Raji (cell line): ENCODE data around the gene ADGRE3.

ENCODE experiments used
- POLR2A ChIP-seq: IDR thresholded peaks from 2 replicates; pipeline ENCODE4 v1.6.1; 2011; ENCODE audit warnings: low read depth, low read length, control low read depth; ENCODE audit not compliant: insufficient read depth

Gene ADGRE3

DNA sequence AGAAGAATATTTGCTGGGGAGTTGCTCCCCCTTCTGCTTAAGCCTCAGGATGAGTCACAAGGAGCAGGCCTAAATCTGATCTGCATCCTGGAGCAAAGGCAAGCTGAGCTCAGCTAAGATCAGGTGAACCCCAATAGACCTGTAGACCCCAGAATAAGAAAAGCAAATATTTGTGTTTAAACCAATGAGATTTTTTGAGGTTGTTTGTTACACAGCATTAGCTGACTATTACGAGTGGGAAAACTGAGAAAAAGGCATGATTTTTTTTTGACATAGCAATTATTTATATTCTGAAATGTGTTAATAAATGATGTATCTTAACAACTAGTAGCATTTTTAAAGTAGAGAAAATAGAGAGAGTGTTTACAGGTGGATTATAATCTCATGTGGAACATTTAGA lies 45.1 kb downstream of the ADGRE3 start:
- TF ChIP-seq POLR2A: no peak

DNA sequence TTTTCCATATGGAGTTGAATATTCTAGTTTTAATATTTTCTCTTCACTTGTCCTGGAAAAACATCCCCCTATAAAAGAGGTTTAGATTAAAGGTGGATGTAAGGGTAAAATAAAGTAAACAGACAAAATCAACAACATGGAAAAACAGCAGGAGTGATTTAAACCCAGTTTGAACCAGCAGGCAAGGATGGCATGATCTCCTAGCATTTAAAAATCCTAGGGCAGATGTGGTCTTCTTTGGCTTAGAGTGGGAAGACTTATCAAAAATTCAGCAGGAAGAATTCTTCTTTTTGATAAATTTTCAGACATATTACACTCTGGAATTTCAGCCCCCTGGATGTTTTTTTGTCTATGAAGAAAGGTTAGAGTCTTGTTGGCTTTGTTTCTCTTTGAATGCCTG lies 55.2 kb downstream of the ADGRE3 start:
- no peak for TF ChIP-seq POLR2A

DNA sequence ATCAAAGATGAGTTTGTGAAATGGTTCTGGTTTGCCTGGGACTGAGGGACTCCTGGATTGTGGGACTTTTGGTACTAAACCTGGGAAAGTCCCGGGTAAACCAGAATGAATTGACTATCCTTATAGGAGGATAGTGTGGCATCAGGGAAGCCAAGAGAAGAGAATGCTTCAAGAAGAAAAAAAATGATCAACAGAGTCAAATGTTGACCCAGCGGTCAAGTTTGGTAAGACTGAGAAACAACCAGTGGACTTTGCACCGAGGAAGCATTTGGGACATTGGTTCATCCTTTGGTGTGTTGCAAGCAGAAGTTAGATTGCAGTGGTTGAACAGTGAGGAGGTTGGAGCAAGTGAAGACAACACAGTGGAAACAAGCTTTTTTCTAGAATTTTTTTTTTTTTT lies 58.2 kb downstream of the ADGRE3 start:
- no peak for TF ChIP-seq POLR2A

DNA sequence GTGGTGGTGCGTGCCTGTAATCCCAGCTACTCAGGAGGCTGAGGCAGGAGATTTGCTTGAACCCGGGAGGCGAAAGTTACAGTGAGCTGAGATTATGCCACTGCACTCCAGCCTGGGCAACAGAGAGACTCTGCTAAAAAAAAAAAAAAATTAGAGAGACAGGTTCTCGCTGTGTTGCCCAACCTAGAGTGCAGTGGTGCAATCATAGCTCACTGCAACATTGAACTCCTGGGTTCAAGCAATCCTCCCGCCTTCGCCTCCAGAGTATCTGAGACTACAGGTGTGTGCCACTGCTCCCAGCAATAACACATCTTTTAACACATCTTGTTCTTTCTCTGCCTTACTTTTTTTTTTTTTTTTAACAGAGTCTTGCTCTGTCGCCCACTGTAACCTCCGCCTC lies 59.0 kb downstream of the ADGRE3 start:
- TF ChIP-seq POLR2A: no peak

DNA sequence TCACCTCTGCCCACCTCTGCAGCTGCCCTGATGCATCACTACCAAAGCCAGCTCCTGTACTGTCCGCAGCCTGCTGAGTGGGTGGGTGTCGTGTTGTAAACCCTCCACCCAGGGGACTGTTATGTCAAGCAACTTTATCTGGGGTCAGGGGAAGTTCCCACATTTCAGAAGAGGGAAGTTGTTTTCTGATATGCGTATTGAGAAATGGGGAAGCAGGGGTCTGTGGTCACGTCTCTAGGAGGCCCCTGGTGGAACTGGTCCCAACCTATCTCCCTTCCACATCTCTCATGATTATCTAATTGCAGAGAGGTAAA lies 60.6 kb downstream of the ADGRE3 start:
- TF ChIP-seq POLR2A: no peak

DNA sequence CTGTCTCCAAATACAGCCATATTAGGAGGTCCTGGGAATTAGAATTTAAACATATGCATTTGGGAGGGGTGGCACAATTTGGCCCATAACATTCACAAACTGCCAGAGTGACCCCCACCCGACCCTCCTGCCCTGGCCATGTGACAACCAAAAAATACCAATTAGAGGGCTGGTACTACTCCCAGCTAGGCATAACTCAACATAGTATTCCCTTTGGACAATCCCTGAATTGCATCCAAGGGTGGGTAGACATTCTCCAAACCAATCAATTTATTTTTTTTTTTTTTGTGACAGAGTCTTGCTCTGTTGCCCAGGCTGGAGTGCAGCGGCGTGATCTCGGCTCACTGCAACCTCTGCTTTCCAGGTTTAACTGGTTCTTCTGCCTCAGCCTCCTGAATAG lies 62.0 kb downstream of the ADGRE3 start:
- no peak for TF ChIP-seq POLR2A

DNA sequence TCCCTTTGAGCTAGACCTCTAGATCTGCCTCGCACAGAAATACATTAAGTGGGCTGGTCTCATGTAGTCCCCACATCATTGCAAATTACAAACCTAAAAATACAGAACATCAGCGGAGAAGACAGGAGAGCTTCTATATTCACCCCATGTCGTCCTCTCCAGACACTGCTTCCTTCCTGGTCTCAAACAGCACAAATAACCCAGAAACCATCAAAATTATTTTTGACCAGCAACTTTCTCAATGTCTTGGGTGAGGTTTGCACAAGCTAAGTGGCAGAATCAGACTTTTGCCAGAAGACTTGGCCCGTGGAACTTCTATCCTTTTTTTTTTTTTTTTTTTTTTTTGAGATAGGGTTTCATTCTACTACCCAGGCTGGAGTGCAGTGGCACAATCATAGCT lies 63.6 kb downstream of the ADGRE3 start:
- TF ChIP-seq POLR2A: no peak

DNA sequence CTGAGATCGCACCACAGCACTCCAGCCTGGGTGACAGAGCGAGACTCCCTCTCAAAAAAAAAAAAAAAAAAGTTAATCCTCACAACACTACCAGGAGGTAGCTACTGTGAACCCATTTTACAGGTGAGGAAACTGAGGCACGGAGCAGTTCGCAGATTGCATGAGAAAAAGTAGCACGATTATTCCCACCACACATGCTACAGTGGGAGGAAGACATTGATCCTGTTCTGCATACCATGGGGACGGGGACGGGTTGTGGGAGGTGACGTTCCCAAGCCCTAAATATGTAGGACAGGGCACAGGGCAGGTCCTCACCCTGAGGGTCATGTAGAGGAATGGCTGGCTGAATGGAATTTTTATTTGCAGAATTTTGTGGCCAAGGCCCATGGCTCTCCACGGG lies 68.0 kb downstream of the ADGRE3 start:
- TF ChIP-seq POLR2A: no peak

DNA sequence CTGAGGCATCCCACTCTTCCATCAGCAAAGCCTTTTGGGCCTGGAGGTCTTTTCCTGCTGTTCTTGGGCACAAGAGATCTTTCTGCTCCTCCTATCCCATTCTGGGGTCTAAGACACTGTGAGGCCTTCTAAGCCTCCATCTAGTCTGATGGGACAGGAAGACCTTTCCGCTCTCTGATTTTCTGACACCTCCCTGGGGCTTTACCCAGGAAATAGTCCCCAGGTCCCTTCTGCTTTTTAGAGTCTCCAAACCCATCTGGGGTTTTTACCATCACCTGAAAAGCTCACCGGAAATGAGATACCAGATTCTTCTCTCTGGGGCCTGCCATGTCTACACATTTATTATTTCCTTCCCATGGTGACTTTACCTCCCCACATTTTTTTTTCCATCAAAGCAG lies 70.7 kb downstream of the ADGRE3 start:
- no peak for TF ChIP-seq POLR2A

DNA sequence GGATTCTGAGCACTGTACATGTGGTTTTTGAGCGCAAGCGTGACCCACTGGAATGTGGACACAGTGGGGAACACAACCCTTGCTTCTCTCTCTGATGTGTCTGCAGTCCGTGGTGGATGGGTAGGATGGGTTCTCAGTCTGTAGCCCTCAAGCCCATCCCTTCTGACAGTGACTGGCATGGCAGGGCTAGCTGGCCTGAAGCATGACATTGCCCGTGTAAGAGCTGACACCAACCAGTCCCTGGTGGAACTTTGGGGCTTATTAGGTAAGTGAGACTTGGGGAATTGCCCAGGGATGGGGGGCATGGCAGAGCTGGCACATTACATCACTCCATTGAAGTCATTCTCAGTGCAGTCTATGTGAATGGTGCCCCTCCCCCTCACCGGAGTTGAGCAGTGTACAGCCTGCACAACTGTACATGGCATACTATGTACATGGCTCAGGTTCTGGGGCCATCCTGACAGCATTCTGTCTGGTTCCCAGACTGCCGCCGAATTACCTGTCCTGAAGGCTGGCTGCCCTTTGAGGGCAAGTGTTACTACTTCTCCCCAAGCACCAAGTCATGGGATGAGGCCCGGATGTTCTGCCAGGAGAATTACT lies 75.0 kb downstream of the ADGRE3 start:
- no peak for TF ChIP-seq POLR2A

DNA sequence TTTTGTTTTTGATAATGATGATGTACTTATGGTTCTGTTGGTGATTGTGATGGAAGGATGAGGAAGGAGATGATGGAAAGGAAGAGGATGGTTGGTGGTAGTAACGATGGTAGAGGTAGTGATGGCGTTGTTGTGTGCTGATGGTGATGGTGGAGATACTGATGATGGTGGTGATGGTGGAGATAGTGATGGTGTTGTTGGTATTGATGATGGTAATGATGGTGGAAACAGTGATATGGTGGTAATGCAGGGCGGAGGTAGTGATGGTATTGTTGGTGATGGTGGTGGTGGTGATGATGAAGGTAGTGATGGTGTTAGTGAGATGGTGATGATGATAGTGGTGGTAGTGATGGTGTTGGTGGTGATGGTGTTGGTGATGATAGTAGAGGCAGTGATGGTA lies 79.1 kb downstream of the ADGRE3 start:
- TF ChIP-seq POLR2A: no peak

DNA sequence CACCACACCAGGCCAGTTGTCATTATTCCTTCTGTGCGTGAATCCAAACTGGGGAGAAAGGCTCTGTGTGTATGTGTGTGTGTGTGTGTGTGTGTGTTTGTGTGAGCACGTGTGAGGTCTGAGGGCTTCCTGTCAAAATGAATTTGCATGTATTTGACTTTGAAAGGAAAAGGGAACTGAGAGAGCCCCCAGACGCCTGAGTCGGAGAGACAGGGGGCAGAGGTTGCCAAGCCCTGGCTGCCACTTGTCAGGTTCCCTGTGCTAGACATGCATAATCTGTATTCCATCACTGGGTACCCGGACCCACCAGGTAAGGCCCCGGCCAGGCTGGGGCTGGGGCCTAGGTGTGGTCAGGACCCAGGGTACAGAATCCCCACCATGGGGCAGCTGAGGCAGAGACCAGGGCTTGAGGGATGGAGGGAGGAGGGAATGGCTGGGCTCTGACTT lies 91.7 kb downstream of the ADGRE3 start, which contains the start of gene CLEC17A:
Gene CLEC17A, plus strand, starts transcription at position 191 of the 447 bp plus-strand sequence. Its CDS starts 77 bp downstream, at position 268.
- peak; percentile 32; the same call in 1 of the 2 replicates for TF ChIP-seq POLR2A

DNA sequence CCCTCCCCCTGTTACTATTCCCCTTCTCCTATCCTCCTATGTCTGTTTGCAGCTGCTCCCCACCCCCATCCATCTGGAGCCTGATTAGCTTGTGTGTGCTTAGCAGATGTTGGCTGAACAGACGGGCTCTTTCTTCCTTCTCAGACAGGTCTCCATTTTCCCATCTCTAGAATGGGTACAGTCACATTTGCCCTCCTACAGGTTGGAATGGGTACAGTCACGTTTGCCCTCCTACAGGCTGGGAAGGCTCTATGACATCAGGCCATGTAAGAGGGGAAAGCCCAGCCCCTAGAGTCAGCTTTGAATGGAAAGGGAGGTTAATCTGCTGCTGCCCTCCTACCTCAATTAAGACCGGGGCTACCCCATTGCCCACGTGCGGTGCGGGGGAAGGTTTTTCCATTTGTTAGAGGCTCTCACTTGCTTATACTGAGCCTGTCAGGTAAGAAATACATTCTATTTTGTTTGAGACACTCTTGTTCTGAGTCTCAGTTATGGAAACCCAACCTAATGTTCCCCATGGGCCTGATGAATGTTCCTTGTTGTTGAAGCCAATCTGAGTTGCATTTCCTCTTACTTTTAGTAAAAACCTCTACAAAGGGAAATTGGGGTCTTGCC lies 93.9 kb downstream of the ADGRE3 start:
- no peak for TF ChIP-seq POLR2A

DNA sequence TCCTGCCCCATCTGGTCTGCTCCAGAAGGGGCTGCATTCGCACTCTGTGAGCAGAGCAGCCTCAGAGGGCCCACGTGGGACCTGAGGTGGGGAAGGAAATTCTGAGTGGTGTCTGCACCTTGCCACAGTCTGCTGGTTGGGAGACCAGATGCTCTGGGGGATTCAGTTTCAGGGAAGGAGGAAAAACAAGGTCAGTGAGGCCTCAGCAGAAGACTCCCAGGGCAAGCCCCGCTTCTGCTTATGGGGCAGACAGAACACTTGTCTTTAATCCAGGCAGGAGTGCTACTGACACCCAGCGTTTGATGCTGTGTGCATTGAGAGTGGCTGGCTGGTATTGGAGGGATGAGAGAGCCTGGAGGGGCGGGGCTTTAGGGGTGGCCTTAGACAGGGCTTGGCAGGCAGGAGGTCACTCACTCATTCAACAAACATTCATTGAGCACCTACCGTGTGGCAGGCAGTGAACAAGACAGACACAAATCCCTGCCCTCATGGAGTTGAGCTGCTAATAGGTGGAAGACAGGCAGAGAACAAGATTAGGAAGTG lies 96.7 kb downstream of the ADGRE3 start:
- no peak for TF ChIP-seq POLR2A

DNA sequence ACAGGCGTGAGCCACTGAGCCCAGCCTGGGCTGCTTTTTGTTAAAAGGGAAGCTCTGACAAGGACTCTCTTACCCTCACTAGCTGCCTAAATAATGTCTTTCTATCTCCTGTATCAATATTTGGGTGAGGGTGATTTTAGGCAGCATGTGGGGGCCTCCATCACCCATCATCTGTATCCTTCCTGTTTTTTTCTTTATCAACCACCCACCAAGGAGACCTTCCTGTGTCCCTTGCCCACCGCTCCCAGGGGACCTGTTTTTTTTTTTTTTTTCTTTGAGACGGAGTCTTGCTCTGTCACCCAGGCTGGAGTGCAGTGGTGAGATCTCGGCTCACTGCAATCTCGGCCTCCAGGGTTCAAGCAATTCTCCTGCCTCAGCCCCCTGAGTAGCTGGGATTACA lies 97.4 kb downstream of the ADGRE3 start:
- TF ChIP-seq POLR2A: no peak

DNA sequence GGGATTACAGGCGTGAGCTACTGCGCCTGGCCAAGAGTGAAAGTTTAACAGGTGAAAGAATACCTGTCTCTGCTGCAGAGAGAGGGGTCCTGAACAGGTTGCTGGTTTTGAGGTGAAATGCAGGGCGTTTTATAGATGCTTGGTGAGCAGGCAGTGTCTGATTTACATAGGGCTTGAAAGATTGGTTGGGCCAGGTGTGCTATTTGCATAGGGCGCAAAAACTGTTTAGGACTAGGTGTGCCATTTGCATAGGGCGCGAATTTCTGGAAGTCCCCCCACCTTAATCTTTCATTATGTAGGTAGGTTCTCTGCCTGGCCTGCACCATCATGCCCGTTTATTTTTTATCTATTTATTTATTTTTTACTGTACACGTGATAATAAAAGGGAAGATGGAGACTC lies 98.3 kb downstream of the ADGRE3 start:
- TF ChIP-seq POLR2A: no peak
